Measurements from ENCODE around the gene KRCC1. TPM values are rescaled to one million over a fixed set of nuclear protein-coding genes. Genes with fewer than 3 reads are reported as not detected.
A peak's percentile ranks its signal among the peaks of the same experiment; 100 is the strongest.
"Not testable (repeated sequence)": the region's sequence is repeated elsewhere in the genome, so short reads cannot be mapped to it uniquely, and the experiment has no call there.

The KRCC1 gene
- total RNA-seq, 2 experiments from 2014 or later, result 11.5 to 12.9 TPM

GRCh38 chr2:88018909-88019308 is 36.7 kb downstream of the KRCC1 start:
- POLR2A ChIA-PET, result no interaction called here
- Mint-ChIP-seq H3K9me3 (ENCODE audit: low read depth) (no peaks in the 10 kb centered on the region), H3K36me3 (ENCODE audit: low read depth) (no peaks in the 10 kb centered on the region), H3K4me3 (no peak overlapping the region), H3K27me3 (peaks cover 3% of the 10 kb centered on the region), H3K4me1 (peaks cover 16% of the 10 kb centered on the region), H3K27ac (no peak overlapping the region)
- ATAC-seq (no peak), DNase-seq (no peak)
- CTCF ChIA-PET, result no interaction called here
- intact Hi-C loops (cut with DNase I, micrococcal nuclease), result loop anchor here (5.0 kb wide), 2 partner anchors 143 to 673 kb away; partner anchors contain the start of gene RPIA (in 1 of the 2)

- peak overlapping the region; percentile 93 for H3K4me3 Mint-ChIP-seq
These were observed 37.3 kb downstream of the KRCC1 start for GRCh38 chr2:88018077-88018805.

GRCh38 chr2:88017780-88018038 is 37.9 kb downstream of the KRCC1 start:
- DNase-seq; H3K9me3 Mint-ChIP-seq (ENCODE audit: low read depth); POLR2A ChIA-PET; ATAC-seq; H3K27me3 Mint-ChIP-seq; H3K36me3 Mint-ChIP-seq (ENCODE audit: low read depth): not testable (repeated sequence)
- intact Hi-C loops (cut with DNase I, micrococcal nuclease), result loop anchor here (2.0 to 5.0 kb wide), 3 partner anchors 37 to 675 kb away; partner anchors contain the start of genes KRCC1 (in 1 of the 2) and RPIA (in 1 of the 2)
- H3K4me3 Mint-ChIP-seq, result peak overlapping the region; percentile 93
- H3K27ac Mint-ChIP-seq, result peak overlapping the region; percentile 99
- CTCF ChIA-PET, result interaction anchor here (1.1 kb wide), 1 partner anchor 19 kb away, joined by 3 read pairs; no protein-coding TSS in a partner anchor
- H3K4me1 Mint-ChIP-seq, result peaks cover 16% of the 10 kb centered on the region

More at GRCh38 chr2:88018077-88018805, 37.3 kb downstream of the KRCC1 start:
- CTCF ChIA-PET; DNase-seq; POLR2A ChIA-PET; H3K27ac Mint-ChIP-seq; H3K36me3 Mint-ChIP-seq (ENCODE audit: low read depth); H3K27me3 Mint-ChIP-seq; ATAC-seq; H3K9me3 Mint-ChIP-seq (ENCODE audit: low read depth): not testable (repeated sequence)
- H3K4me1 Mint-ChIP-seq, result peaks cover 16% of the 10 kb centered on the region
- intact Hi-C loops (cut with DNase I, micrococcal nuclease), result loop anchor here (5.0 kb wide), 2 partner anchors 144 to 674 kb away; partner anchors contain the start of gene RPIA (in 1 of the 2)

- H3K4me3 Mint-ChIP-seq, result peak overlapping the region; percentile 93
- CTCF ChIA-PET, result interaction anchor here (1.1 kb wide), 1 partner anchor 19 kb away, joined by 3 read pairs; no protein-coding TSS in a partner anchor
- DNase-seq (no peak), ATAC-seq (peak; percentile 73)
- H3K4me1 Mint-ChIP-seq, result peaks cover 16% of the 10 kb centered on the region
- intact Hi-C loops (cut with DNase I, micrococcal nuclease), result loop anchor here (1.0 to 5.0 kb wide), 6 partner anchors 15 to 675 kb away; partner anchors contain the start of genes KRCC1 (in 1 of the 2) and RPIA (in 1 of the 2)
- POLR2A ChIA-PET, result interaction anchor here (2.0 to 2.9 kb wide), 2 partner anchors 21 to 38 kb away, joined by 11 to 21 read pairs; no protein-coding TSS in a partner anchor
- H3K27me3 Mint-ChIP-seq, result peaks cover 3% of the 10 kb centered on the region
- peak overlapping the region; percentile 99 for H3K27ac Mint-ChIP-seq
- no peaks in the 10 kb centered on the region for H3K9me3 Mint-ChIP-seq (ENCODE audit: low read depth)
- no peaks in the 10 kb centered on the region for H3K36me3 Mint-ChIP-seq (ENCODE audit: low read depth)
These were observed 38.4 kb downstream of the KRCC1 start for GRCh38 chr2:88016960-88017779.

GRCh38 chr2:88016086-88016959 is 39.3 kb downstream of the KRCC1 start, which contains the start of gene RNU2-63P:
RNU2-63P (minus strand) TSS chr2:88016547.
- ChIA-PET POLR2A (interaction anchor here (0.6 to 2.9 kb wide), 12 partner anchors 11 to 1574 kb away, joined by 3 to 23 read pairs (median 6); no protein-coding TSS in a partner anchor), CTCF (interaction anchor here (0.8 to 1.1 kb wide), 3 partner anchors 12 to 39 kb away, joined by 3 to 4 read pairs (median 3); no protein-coding TSS in a partner anchor)
- peak; percentile 93 for ATAC-seq
- peak within 1 kb of the TSS; percentile 93 for H3K4me3 Mint-ChIP-seq
- H3K36me3 Mint-ChIP-seq (ENCODE audit: low read depth), result no peaks in the 10 kb centered on the region
- intact Hi-C loops (cut with DNase I, micrococcal nuclease), result loop anchor here (1.0 to 5.0 kb wide), 6 partner anchors 14 to 676 kb away; partner anchors contain the start of genes KRCC1 (in 1 of the 2) and RPIA (in 1 of the 2)
- H3K27me3 Mint-ChIP-seq, result peaks cover 3% of the 10 kb centered on the region
- H3K9me3 Mint-ChIP-seq (ENCODE audit: low read depth), result no peaks in the 10 kb centered on the region
- peaks cover 16% of the 10 kb centered on the region for H3K4me1 Mint-ChIP-seq
- H3K27ac Mint-ChIP-seq, result peak within 1 kb of the TSS; percentile 99
- peak; percentile 86 for DNase-seq

GRCh38 chr2:88011011-88011410 is 44.6 kb downstream of the KRCC1 start:
- DNase-seq (no peak), ATAC-seq (no peak)
- intact Hi-C loops (cut with DNase I, micrococcal nuclease), result no loop called here
- Mint-ChIP-seq H3K4me1 (peaks cover 4% of the 10 kb centered on the region), H3K27ac (no peak overlapping the region), H3K36me3 (ENCODE audit: low read depth) (no peaks in the 10 kb centered on the region), H3K27me3 (no peaks in the 10 kb centered on the region), H3K9me3 (ENCODE audit: low read depth) (no peaks in the 10 kb centered on the region), H3K4me3 (no peak overlapping the region)
- ChIA-PET POLR2A (no interaction called here), CTCF (interaction anchor here (0.6 to 1.3 kb wide), 3 partner anchors 9 to 49 kb away, joined by 3 to 6 read pairs (median 4); no protein-coding TSS in a partner anchor)

GRCh38 chr2:88010136-88010535 is 45.4 kb downstream of the KRCC1 start:
- H3K27ac Mint-ChIP-seq, result no peak overlapping the region
- peaks cover 2% of the 10 kb centered on the region for H3K4me1 Mint-ChIP-seq
- H3K9me3 Mint-ChIP-seq (ENCODE audit: low read depth), result no peaks in the 10 kb centered on the region
- H3K4me3 Mint-ChIP-seq, result no peak overlapping the region
- ChIA-PET CTCF (interaction anchor here (0.6 to 1.3 kb wide), 2 partner anchors 8 to 150 kb away, joined by 4 to 6 read pairs; no protein-coding TSS in a partner anchor), POLR2A (no interaction called here)
- ATAC-seq (no peak), DNase-seq (no peak)
- H3K27me3 Mint-ChIP-seq, result no peaks in the 10 kb centered on the region
- H3K36me3 Mint-ChIP-seq (ENCODE audit: low read depth), result no peaks in the 10 kb centered on the region
- intact Hi-C loops (cut with DNase I, micrococcal nuclease), result no loop called here

GRCh38 chr2:88006912-88007439 is 48.6 kb downstream of the KRCC1 start:
- no peak for ATAC-seq
- POLR2A ChIA-PET, result no interaction called here
- Mint-ChIP-seq H3K36me3 (ENCODE audit: low read depth) (no peaks in the 10 kb centered on the region), H3K9me3 (ENCODE audit: low read depth) (no peaks in the 10 kb centered on the region), H3K27me3 (peaks cover 2% of the 10 kb centered on the region), H3K27ac (no peak overlapping the region), H3K4me3 (no peak overlapping the region), H3K4me1 (peaks cover 4% of the 10 kb centered on the region)
- CTCF ChIA-PET, result no interaction called here
- intact Hi-C loops (cut with DNase I, micrococcal nuclease), result no loop called here
- DNase-seq, result no peak

- ChIA-PET CTCF (no interaction called here), POLR2A (interaction anchor here (1.6 kb wide), 1 partner anchor 10 kb away, joined by 8 read pairs; the partner anchor contains the start of gene RNU2-63P)
- H3K27me3 Mint-ChIP-seq, result peaks cover 2% of the 10 kb centered on the region
- no peak for ATAC-seq
- no peak for DNase-seq
- H3K27ac Mint-ChIP-seq, result no peak overlapping the region
- intact Hi-C loops (cut with DNase I, micrococcal nuclease), result no loop called here
- peaks cover 9% of the 10 kb centered on the region for H3K4me1 Mint-ChIP-seq
- no peak overlapping the region for H3K4me3 Mint-ChIP-seq
- no peaks in the 10 kb centered on the region for H3K9me3 Mint-ChIP-seq (ENCODE audit: low read depth)
- H3K36me3 Mint-ChIP-seq (ENCODE audit: low read depth), result no peaks in the 10 kb centered on the region
These were observed 49.8 kb downstream of the KRCC1 start for GRCh38 chr2:88005776-88006175.

- intact Hi-C loops (cut with DNase I, micrococcal nuclease), result no loop called here
- CTCF ChIA-PET, result interaction anchor here (1.1 kb wide), 2 partner anchors 13 to 57 kb away, joined by 3 to 4 read pairs; partner anchors contain the start of gene RNU2-63P
- DNase-seq (no peak), ATAC-seq (no peak)
- Mint-ChIP-seq H3K9me3 (ENCODE audit: low read depth) (no peaks in the 10 kb centered on the region), H3K27ac (no peak overlapping the region), H3K27me3 (peaks cover 2% of the 10 kb centered on the region), H3K4me3 (no peak overlapping the region), H3K4me1 (peaks cover 9% of the 10 kb centered on the region), H3K36me3 (ENCODE audit: low read depth) (no peaks in the 10 kb centered on the region)
- POLR2A ChIA-PET, result interaction anchor here (0.7 kb wide), 1 partner anchor 13 kb away, joined by 5 read pairs; the partner anchor contains the start of gene RNU2-63P
These were observed 52.4 kb downstream of the KRCC1 start for GRCh38 chr2:88003074-88003755.
